Measurements from ENCODE around the gene PRAC2.

The PRAC2 gene

GRCh38 chr17:48734333-48735061, 11.5 kb downstream of the PRAC2 start:
- no peak for DNase-seq (ENCODE audit: low spot score)

- no peak for DNase-seq (ENCODE audit: low spot score)
Observed at GRCh38 chr17:48735062-48735351, 12.0 kb downstream of the PRAC2 start.

- no peak for DNase-seq (ENCODE audit: low spot score)
Observed at GRCh38 chr17:48737330-48738043, 14.5 kb downstream of the PRAC2 start.

GRCh38 chr17:48738424-48738802, 15.4 kb downstream of the PRAC2 start:
- DNase-seq (ENCODE audit: low spot score), result no peak

- DNase-seq (ENCODE audit: low spot score), result peak; percentile 28
Observed at GRCh38 chr17:48738803-48739526, 16.0 kb downstream of the PRAC2 start.

- DNase-seq (ENCODE audit: low spot score), result no peak
Observed at GRCh38 chr17:48740537-48740936, 17.6 kb downstream of the PRAC2 start.

GRCh38 chr17:48745381-48746275, 22.6 kb downstream of the PRAC2 start:
- DNase-seq (ENCODE audit: low spot score), result no peak

GRCh38 chr17:48746916-48747444, 24.0 kb downstream of the PRAC2 start:
- DNase-seq (ENCODE audit: low spot score), result peak; percentile 40

GRCh38 chr17:48747445-48748363, 24.7 kb downstream of the PRAC2 start:
- peak; percentile 43 for DNase-seq (ENCODE audit: low spot score)

- no peak for DNase-seq (ENCODE audit: low spot score)
Observed at GRCh38 chr17:48748718-48749566, 26.0 kb downstream of the PRAC2 start.

- DNase-seq (ENCODE audit: low spot score), result peak; percentile 26
Observed at GRCh38 chr17:48749621-48750553, 26.9 kb downstream of the PRAC2 start.

GRCh38 chr17:48751172-48751571, 28.2 kb downstream of the PRAC2 start:
- DNase-seq (ENCODE audit: low spot score), result no peak

GRCh38 chr17:48751733-48752398, 28.9 kb downstream of the PRAC2 start:
- DNase-seq (ENCODE audit: low spot score), result no peak

GRCh38 chr17:48752399-48753288, 29.7 kb downstream of the PRAC2 start:
- DNase-seq (ENCODE audit: low spot score), result peak; percentile 26

GRCh38 chr17:48753794-48754499, 31.0 kb downstream of the PRAC2 start:
- DNase-seq (ENCODE audit: low spot score), result no peak

- DNase-seq (ENCODE audit: low spot score), result peak; percentile 73
Observed at GRCh38 chr17:48754500-48755261, 31.7 kb downstream of the PRAC2 start.
